DND-41 (cell line): ENCODE measurements around the gene UPF1.

Experiments used
- ATAC-seq: fragments of 200-7000 bp; cut with Tn5 transposase; 3 replicates; pipeline ENCODE4 v1.9.1; 2021; ENCODE audit warnings: low read depth; ENCODE audit not compliant: insufficient read depth
- DNase-seq: peaks from one replicate; pipeline ENCODE4 v3.0.0-alpha.2; 2020
- H2AFZ ChIP-seq: 2 replicates; pipeline ENCODE4 v1.6.0; 2012; ENCODE audit warnings: low read depth, low read length
- H3K27ac ChIP-seq: 2 replicates; pipeline ENCODE4 v1.5.1; 2012; ENCODE audit warnings: low read length, inconsistent platforms
- H3K27me3 ChIP-seq: fragments of 200-600 bp; sonication (generic); 2 replicates; pipeline ENCODE4 v1.6.0; 2012; ENCODE audit warnings: low read length, mild to moderate bottlenecking, inconsistent platforms; ENCODE audit not compliant: insufficient read depth, poor library complexity
- H3K36me3 ChIP-seq: 2 replicates; pipeline ENCODE4 v1.5.1; 2012; ENCODE audit warnings: low read length, inconsistent platforms; ENCODE audit not compliant: insufficient read depth
- H3K4me1 ChIP-seq: 2 replicates; pipeline ENCODE4 v1.5.1; 2012; ENCODE audit warnings: mild to moderate bottlenecking, low read length; ENCODE audit not compliant: insufficient read depth
- H3K4me2 ChIP-seq: 2 replicates; pipeline ENCODE4 v1.6.0; 2012; ENCODE audit warnings: mild to moderate bottlenecking, moderate library complexity, low read length, inconsistent platforms; ENCODE audit not compliant: insufficient read depth
- H3K4me3 ChIP-seq, 2 experiments: fragments of 200-600 bp in 1 of 2; shearing (Covaris generic) in 1 of 2; 2 replicates each; pipeline ENCODE4 v1.5.1; 2012 to 2016; ENCODE audit warnings: inconsistent platforms in 2 of 2, low read length in 2 of 2, mild to moderate bottlenecking in 2 of 2, low read depth in 1 of 2, moderate library complexity in 1 of 2
- H3K79me2 ChIP-seq: 2 replicates; pipeline ENCODE4 v1.6.0; 2012; ENCODE audit warnings: low read length, inconsistent platforms; ENCODE audit not compliant: insufficient read depth
- H3K9ac ChIP-seq: 2 replicates; pipeline ENCODE4 v1.6.0; 2012; ENCODE audit warnings: low read depth, mild to moderate bottlenecking, inconsistent platforms, low read length, moderate library complexity
- H3K9me3 ChIP-seq: 2 replicates; pipeline ENCODE4 v1.5.1; 2012; ENCODE audit warnings: low read length, moderate library complexity, mild to moderate bottlenecking, inconsistent platforms; ENCODE audit not compliant: insufficient read depth, severe bottlenecking
- H4K20me1 ChIP-seq: 2 replicates; pipeline ENCODE4 v1.6.0; 2012; ENCODE audit warnings: low read length; ENCODE audit not compliant: insufficient read depth
- EZH2 ChIP-seq: IDR thresholded peaks from 3 replicates; pipeline ENCODE4 v1.6.1; 2012; ENCODE audit warnings: borderline replicate concordance, low read depth, mild to moderate bottlenecking, moderate library complexity, low read length, inconsistent platforms; ENCODE audit not compliant: severe bottlenecking
- TF ChIP-seq, protein P1 (sequence below): IDR thresholded peaks from 2 replicates; pipeline ENCODE4 v1.5.1; 2012; ENCODE audit warnings: borderline replicate concordance, low read length, moderate library complexity, mild to moderate bottlenecking; ENCODE audit not compliant: poor library complexity, severe bottlenecking; ENCODE audit errors: extremely low read depth

Gene UPF1

DNA sequence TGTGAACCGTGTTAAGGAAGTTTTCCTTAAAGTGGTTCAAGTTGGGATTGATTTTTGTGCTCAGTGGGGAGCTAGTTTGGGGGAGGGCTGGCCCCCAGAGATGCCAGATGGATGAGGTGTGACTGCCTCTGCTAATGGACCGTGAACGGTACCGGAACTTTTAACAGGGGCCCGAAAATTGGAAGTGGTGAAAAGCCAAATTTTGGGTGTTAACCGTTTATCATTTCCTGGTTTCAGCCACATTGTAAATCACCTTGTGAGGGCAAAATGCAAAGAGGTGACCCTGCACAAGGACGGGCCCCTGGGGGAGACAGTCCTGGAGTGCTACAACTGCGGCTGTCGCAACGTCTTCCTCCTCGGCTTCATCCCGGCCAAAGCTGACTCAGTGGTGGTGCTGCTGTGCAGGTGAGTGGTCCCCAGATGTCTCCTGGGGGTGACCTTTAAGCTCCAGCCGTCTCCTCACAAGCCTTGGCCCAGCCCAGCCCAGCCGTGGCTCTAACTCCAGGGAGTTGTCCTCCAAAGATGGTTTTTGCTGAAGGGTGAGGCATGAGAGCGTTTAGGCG lies 18.2 kb downstream of the UPF1 start:
- Histone ChIP-seq H3K36me3 (peaks cover 99% of the 10 kb centered on the region), H4K20me1 (peaks cover 89% of the 10 kb centered on the region), H3K79me2 (peaks cover 74% of the 10 kb centered on the region), H3K4me2 (no peak overlapping the region), H3K9ac (no peak overlapping the region), H3K9me3 (no peaks in the 10 kb centered on the region), H3K4me1 (no peaks in the 10 kb centered on the region), H2AFZ (no peak overlapping the region), H3K27ac (no peak overlapping the region), H3K4me3 (no peak overlapping the region), H3K27me3 (no peaks in the 10 kb centered on the region)
- DNase-seq (no peak), ATAC-seq (no peak)
- TF ChIP-seq EZH2: no peak
- TF ChIP-seq, protein P1, sequence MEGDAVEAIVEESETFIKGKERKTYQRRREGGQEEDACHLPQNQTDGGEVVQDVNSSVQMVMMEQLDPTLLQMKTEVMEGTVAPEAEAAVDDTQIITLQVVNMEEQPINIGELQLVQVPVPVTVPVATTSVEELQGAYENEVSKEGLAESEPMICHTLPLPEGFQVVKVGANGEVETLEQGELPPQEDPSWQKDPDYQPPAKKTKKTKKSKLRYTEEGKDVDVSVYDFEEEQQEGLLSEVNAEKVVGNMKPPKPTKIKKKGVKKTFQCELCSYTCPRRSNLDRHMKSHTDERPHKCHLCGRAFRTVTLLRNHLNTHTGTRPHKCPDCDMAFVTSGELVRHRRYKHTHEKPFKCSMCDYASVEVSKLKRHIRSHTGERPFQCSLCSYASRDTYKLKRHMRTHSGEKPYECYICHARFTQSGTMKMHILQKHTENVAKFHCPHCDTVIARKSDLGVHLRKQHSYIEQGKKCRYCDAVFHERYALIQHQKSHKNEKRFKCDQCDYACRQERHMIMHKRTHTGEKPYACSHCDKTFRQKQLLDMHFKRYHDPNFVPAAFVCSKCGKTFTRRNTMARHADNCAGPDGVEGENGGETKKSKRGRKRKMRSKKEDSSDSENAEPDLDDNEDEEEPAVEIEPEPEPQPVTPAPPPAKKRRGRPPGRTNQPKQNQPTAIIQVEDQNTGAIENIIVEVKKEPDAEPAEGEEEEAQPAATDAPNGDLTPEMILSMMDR: no peak

DNA sequence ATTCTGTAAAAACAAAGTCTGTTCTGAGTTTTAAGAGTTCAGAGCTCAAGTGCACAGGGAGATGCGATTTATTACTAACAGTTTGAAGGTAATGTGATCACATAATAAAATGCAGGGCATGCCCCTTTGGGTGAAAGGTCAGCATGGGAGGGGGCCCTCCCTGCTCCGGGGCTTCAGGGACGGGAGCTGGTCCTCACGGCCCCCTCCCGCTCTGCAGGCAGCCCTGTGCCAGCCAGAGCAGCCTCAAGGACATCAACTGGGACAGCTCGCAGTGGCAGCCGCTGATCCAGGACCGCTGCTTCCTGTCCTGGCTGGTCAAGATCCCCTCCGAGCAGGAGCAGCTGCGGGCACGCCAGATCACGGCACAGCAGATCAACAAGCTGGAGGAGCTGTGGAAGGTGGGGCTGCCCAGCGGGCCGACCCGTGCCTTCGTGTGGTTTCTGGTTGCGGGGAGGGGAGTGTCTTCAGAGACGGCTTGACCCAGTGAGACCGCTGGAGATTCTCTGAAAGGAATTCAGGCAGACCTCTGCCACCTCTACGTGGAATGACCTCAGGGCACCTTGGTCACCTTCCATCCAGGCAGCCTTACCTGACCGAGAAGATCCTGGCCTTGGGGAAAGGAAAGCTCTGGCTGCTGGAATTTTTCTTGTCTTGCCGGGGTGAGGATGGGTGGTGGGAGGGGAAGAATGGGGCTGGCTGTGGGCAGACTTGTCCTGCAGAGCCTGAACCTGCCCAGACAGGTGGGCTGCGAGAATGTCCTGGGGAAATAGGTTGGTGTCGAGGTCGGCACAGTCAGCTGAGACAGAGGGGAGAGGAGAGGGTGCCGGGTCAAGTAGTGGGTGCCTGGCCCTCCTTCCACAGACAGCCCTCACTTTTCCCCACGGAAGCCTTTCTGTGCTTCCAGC lies 19.0 kb downstream of the UPF1 start:
- ATAC-seq (no peak), DNase-seq (no peak)
- H4K20me1 ChIP-seq: peaks cover 89% of the 10 kb centered on the region
- H3K27me3 ChIP-seq: no peaks in the 10 kb centered on the region
- peaks cover 71% of the 10 kb centered on the region for H3K79me2 ChIP-seq
- TF ChIP-seq EZH2: no peak
- TF ChIP-seq, protein P1: no peak
- H3K36me3 ChIP-seq: peaks cover 99% of the 10 kb centered on the region
- H3K4me3 ChIP-seq: no peak overlapping the region
- no peak overlapping the region for H3K4me2 ChIP-seq
- no peak overlapping the region for H2AFZ ChIP-seq
- H3K9me3 ChIP-seq: no peaks in the 10 kb centered on the region
- no peak overlapping the region for H3K9ac ChIP-seq
- no peak overlapping the region for H3K27ac ChIP-seq
- no peaks in the 10 kb centered on the region for H3K4me1 ChIP-seq

DNA sequence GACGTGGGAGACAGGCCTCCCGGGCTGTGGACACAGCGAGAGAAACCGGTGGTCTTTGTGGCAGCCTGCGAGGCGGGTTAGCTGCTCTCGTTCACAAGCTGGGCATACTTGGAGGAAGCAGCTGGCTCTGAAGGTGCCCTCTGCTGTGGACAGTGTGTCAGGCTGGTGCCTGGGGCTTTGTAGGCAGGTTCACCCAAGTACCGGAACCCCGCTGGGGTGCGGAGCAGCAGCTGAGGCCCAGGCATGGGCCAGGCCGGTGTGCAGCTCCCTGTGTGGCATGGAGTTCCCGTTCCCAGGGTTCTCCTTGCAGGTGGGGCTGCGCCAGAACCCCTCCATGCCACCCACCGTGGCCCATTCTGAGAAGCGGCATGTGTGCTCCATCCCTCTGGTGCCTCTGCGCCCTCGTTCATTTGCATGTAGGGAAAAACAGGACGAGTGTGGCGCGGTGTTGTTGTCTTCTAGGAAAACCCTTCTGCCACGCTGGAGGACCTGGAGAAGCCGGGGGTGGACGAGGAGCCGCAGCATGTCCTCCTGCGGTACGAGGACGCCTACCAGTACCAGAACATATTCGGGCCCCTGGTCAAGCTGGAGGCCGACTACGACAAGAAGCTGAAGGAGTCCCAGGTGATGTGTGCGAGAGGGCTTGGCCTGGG lies 20.0 kb downstream of the UPF1 start:
- Histone ChIP-seq H3K4me3 (no peak overlapping the region), H4K20me1 (peaks cover 87% of the 10 kb centered on the region), H3K9ac (no peak overlapping the region), H3K36me3 (peaks cover 100% of the 10 kb centered on the region), H3K4me1 (no peaks in the 10 kb centered on the region), H3K9me3 (no peaks in the 10 kb centered on the region), H3K27ac (no peak overlapping the region), H3K79me2 (peaks cover 61% of the 10 kb centered on the region), H2AFZ (no peak overlapping the region), H3K4me2 (no peak overlapping the region), H3K27me3 (no peaks in the 10 kb centered on the region)
- no peak for ATAC-seq
- DNase-seq: no peak
- TF ChIP-seq EZH2: no peak
- TF ChIP-seq, protein P1: no peak
